ENCODE results near the gene ACSS1. TPM values are rescaled to one million over a fixed set of nuclear protein-coding genes. Genes with fewer than 3 reads are reported as not detected.

Gene ACSS1
- total and polyA plus RNA-seq, 8 donors, result 26.6 to 44.3 (median 42.3) TPM

GRCh38 chr20:25056690-25057233 lies 1.2 kb downstream of the ACSS1 start:
- H3K4me3 ChIP-seq, result peak overlapping the region; percentile 66 to 85
- no peaks in the 10 kb centered on the region for H3K36me3 ChIP-seq
- no peak for ATAC-seq
- no peaks in the 10 kb centered on the region for H3K9me3 ChIP-seq
- TF ChIP-seq CTCF (IDR thresholded peaks at IDR 0.05), result no peak
- H3K4me1 ChIP-seq, result peaks cover 45 to 68% of the 10 kb centered on the region in 2 donors
- peak overlapping the region; percentile 91 to 92 for H3K27ac ChIP-seq
- intact Hi-C loops (cut with DNase I), result no loop called here
- no peaks in the 10 kb centered on the region for H3K27me3 ChIP-seq
- DNase-seq, result peak in 2 of 4 donors; percentile 35 to 91

GRCh38 chr20:25055711-25056495 lies 2.0 kb downstream of the ACSS1 start:
- Histone ChIP-seq H3K9me3 (no peaks in the 10 kb centered on the region), H3K27ac (peak overlapping the region; percentile 91 to 92), H3K4me3 (peak overlapping the region; percentile 66 to 85), H3K4me1 (peaks cover 45 to 71% of the 10 kb centered on the region in 2 donors), H3K36me3 (no peaks in the 10 kb centered on the region), H3K27me3 (no peaks in the 10 kb centered on the region)
- intact Hi-C loops (cut with DNase I), result no loop called here
- TF ChIP-seq CTCF (IDR thresholded peaks at IDR 0.05), result no peak
- peak in 1 of 4 donors; percentile 36 for DNase-seq
- ATAC-seq, result peak; percentile 24

- Histone ChIP-seq H3K27me3 (no peaks in the 10 kb centered on the region), H3K4me3 (no peak overlapping the region), H3K9me3 (no peaks in the 10 kb centered on the region), H3K36me3 (no peaks in the 10 kb centered on the region), H3K27ac (peak overlapping the region; percentile 67 to 92), H3K4me1 (peaks cover 45 to 71% of the 10 kb centered on the region in 2 donors)
- intact Hi-C loops (cut with DNase I), result no loop called here
- no peak for TF ChIP-seq CTCF (IDR thresholded peaks at IDR 0.05)
- ATAC-seq (no peak), DNase-seq (peak in 1 of 4 donors; percentile 21)
These were observed 2.8 kb downstream of the ACSS1 start for GRCh38 chr20:25054995-25055629.

GRCh38 chr20:25054096-25054820 lies 3.7 kb downstream of the ACSS1 start:
- peak in 1 of 4 donors; percentile 28 for DNase-seq
- TF ChIP-seq CTCF (IDR thresholded peaks at IDR 0.05), result no peak
- Histone ChIP-seq H3K27me3 (no peaks in the 10 kb centered on the region), H3K4me1 (peaks cover 49 to 76% of the 10 kb centered on the region in 2 donors), H3K36me3 (no peaks in the 10 kb centered on the region), H3K4me3 (no peak overlapping the region), H3K9me3 (no peaks in the 10 kb centered on the region), H3K27ac (peak overlapping the region; percentile 67 to 83)
- intact Hi-C loops (cut with DNase I), result no loop called here
- ATAC-seq, result no peak
